GM12801 (cell line): ENCODE results near the gene MID2.

Source experiments
- CTCF ChIP-seq: IDR thresholded peaks from one replicate; pipeline ENCODE4 v1.5.1; 2011; ENCODE audit warnings: control low read depth; ENCODE audit not compliant: insufficient read length; ENCODE audit errors: extremely low read depth

The MID2 gene

GRCh38 chrX:107935200-107935599, 109.5 kb downstream of the MID2 start:
- no peak for TF ChIP-seq CTCF

GRCh38 chrX:107935664-107936433, 110.2 kb downstream of the MID2 start:
- TF ChIP-seq CTCF = no peak

- no peak for TF ChIP-seq CTCF
These were observed 110.7 kb downstream of the MID2 start for GRCh38 chrX:107936434-107936730.

GRCh38 chrX:107940095-107940494, 114.4 kb downstream of the MID2 start:
- TF ChIP-seq CTCF = no peak

GRCh38 chrX:107968623-107969022, 143.0 kb downstream of the MID2 start:
- no peak for TF ChIP-seq CTCF

- TF ChIP-seq CTCF = no peak
These were observed 144.4 kb downstream of the MID2 start for GRCh38 chrX:107970073-107970472.

- TF ChIP-seq CTCF = no peak
These were observed 146.0 kb downstream of the MID2 start for GRCh38 chrX:107971636-107972035.
